ENCODE data around the gene LHX5.

GRCh38 chr12:113425960-113426453 lies 45.7 kb downstream of the LHX5 start:
- TF ChIP-seq, protein P1, sequence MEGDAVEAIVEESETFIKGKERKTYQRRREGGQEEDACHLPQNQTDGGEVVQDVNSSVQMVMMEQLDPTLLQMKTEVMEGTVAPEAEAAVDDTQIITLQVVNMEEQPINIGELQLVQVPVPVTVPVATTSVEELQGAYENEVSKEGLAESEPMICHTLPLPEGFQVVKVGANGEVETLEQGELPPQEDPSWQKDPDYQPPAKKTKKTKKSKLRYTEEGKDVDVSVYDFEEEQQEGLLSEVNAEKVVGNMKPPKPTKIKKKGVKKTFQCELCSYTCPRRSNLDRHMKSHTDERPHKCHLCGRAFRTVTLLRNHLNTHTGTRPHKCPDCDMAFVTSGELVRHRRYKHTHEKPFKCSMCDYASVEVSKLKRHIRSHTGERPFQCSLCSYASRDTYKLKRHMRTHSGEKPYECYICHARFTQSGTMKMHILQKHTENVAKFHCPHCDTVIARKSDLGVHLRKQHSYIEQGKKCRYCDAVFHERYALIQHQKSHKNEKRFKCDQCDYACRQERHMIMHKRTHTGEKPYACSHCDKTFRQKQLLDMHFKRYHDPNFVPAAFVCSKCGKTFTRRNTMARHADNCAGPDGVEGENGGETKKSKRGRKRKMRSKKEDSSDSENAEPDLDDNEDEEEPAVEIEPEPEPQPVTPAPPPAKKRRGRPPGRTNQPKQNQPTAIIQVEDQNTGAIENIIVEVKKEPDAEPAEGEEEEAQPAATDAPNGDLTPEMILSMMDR (IDR thresholded peaks at IDR 0.05; ENCODE audit: insufficient read depth, low read depth, low read length) = no peak
- TF ChIP-seq EZH2 (IDR thresholded peaks at IDR 0.05; ENCODE audit: insufficient read depth, low read length) = no peak

Data from astrocyte (in vitro differentiated cells and primary cell).